GM23338 (cell line): ENCODE results near the gene CLDN20. TPM values are rescaled to one million over a fixed set of nuclear protein-coding genes. Genes with fewer than 3 reads are reported as not detected.

Experiments used
- ATAC-seq: fragments of 200-7000 bp; cut with Tn5 transposase; 3 replicates; pipeline ENCODE4 v1.9.1; 2020
- DNase-seq: peaks from one replicate; pipeline ENCODE4 v3.0.0-alpha.2; 2015; ENCODE audit warnings: low spot score
- H2AFZ ChIP-seq: fragments of 200-600 bp; sonication (generic); 2 replicates; pipeline ENCODE4 v1.8.0; 2016; ENCODE audit warnings: antibody characterized with exemption, mild to moderate bottlenecking, moderate library complexity
- H3F3A ChIP-seq: fragments of 200-600 bp; sonication (generic); replicated peaks from 2 replicates; pipeline ENCODE4 v1.8.0; 2017; ENCODE audit warnings: antibody characterized with exemption, mixed run types, low read depth
- H3K27ac ChIP-seq: fragments of 200-600 bp; sonication (generic); 2 replicates; pipeline ENCODE4 v1.6.1; 2016; ENCODE audit warnings: low read depth
- H3K27me3 ChIP-seq: fragments of 200-600 bp; sonication (generic); 2 replicates; pipeline ENCODE4 v1.8.0; 2016; ENCODE audit warnings: mild to moderate bottlenecking, mixed run types, moderate library complexity; ENCODE audit not compliant: insufficient read depth
- H3K36me3 ChIP-seq: fragments of 200-600 bp; sonication (generic); 2 replicates; pipeline ENCODE4 v1.8.0; 2016; ENCODE audit warnings: mild to moderate bottlenecking; ENCODE audit not compliant: insufficient read depth
- H3K4me1 ChIP-seq: fragments of 200-600 bp; sonication (generic); 2 replicates; pipeline ENCODE4 v1.8.0; 2016; ENCODE audit warnings: mild to moderate bottlenecking, moderate library complexity; ENCODE audit not compliant: insufficient read depth
- H3K4me2 ChIP-seq: fragments of 200-600 bp; sonication (generic); 2 replicates; pipeline ENCODE4 v1.7.1; 2017; ENCODE audit warnings: mixed run types
- H3K4me3 ChIP-seq: fragments of 200-600 bp; sonication (generic); 2 replicates; pipeline ENCODE4 v1.6.1; 2016; ENCODE audit warnings: mixed run types
- H3K79me2 ChIP-seq: fragments of 200-600 bp; sonication (generic); replicated peaks from 2 replicates; pipeline ENCODE4 v1.8.0; 2017; ENCODE audit warnings: mild to moderate bottlenecking; ENCODE audit not compliant: insufficient read depth
- H3K9me2 ChIP-seq: fragments of 200-600 bp; sonication (generic); 2 replicates; pipeline ENCODE4 v1.8.0; 2017; ENCODE audit not compliant: insufficient read depth
- H4K20me1 ChIP-seq: fragments of 200-600 bp; sonication (generic); replicated peaks from 2 replicates; pipeline ENCODE4 v1.8.0; 2017; ENCODE audit warnings: mild to moderate bottlenecking; ENCODE audit not compliant: insufficient read depth
- H3K27ac Mint-ChIP-seq: 2 replicates; pipeline ENCODE4 v1.8.0; 2020; ENCODE audit warnings: inconsistent platforms, mild to moderate bottlenecking, moderate library complexity, mixed read lengths
- H3K27me3 Mint-ChIP-seq: 3 replicates; pipeline ENCODE4 v1.8.0; 2022; ENCODE audit warnings: low read depth, mild to moderate bottlenecking, moderate library complexity, mixed read lengths, inconsistent platforms; ENCODE audit not compliant: insufficient read depth, poor library complexity
- H3K36me3 Mint-ChIP-seq: 3 replicates; pipeline ENCODE4 v1.8.0; 2021; ENCODE audit warnings: low read depth, mild to moderate bottlenecking, inconsistent platforms, moderate library complexity, mixed read lengths
- H3K4me1 Mint-ChIP-seq: 3 replicates; pipeline ENCODE4 v1.8.0; 2020; ENCODE audit warnings: mild to moderate bottlenecking, inconsistent platforms, mixed read lengths
- H3K4me3 Mint-ChIP-seq: 3 replicates; pipeline ENCODE4 v1.8.0; 2021; ENCODE audit warnings: moderate library complexity, mild to moderate bottlenecking, inconsistent platforms, mixed read lengths
- H3K9me3 Mint-ChIP-seq: 3 replicates; pipeline ENCODE4 v1.8.0; 2020; ENCODE audit warnings: moderate library complexity, mild to moderate bottlenecking, inconsistent platforms, mixed read lengths
- CREB1 ChIP-seq: fragments of 250-450 bp; sonication (Bioruptor Pico); IDR thresholded peaks from 2 replicates; pipeline ENCODE4 v1.5.0; 2020; ENCODE audit warnings: low read depth, mild to moderate bottlenecking, moderate library complexity
- EZH2 ChIP-seq: fragments of 200-600 bp; sonication (generic); IDR thresholded peaks from one replicate; pipeline ENCODE4 v1.8.0; 2017; ENCODE audit warnings: antibody characterized with exemption, mild to moderate bottlenecking, low read depth; ENCODE audit not compliant: unreplicated experiment
- POLR2AphosphoS5 ChIP-seq: IDR thresholded peaks from 2 replicates; pipeline ENCODE4 v1.6.1; 2016; ENCODE audit warnings: antibody characterized with exemption, low read depth
- STAT1 ChIP-seq: IDR thresholded peaks from one replicate; pipeline ENCODE4 v1.6.1; 2016; ENCODE audit warnings: antibody characterized with exemption; ENCODE audit not compliant: unreplicated experiment
- ZNF331 ChIP-seq: fragments of 250-450 bp; sonication (Bioruptor Pico); IDR thresholded peaks from 2 replicates; pipeline ENCODE4 v1.5.0; 2020; ENCODE audit warnings: low read depth, mild to moderate bottlenecking, moderate library complexity
- ZNF462 ChIP-seq: fragments of 250-450 bp; sonication (Bioruptor Pico); IDR thresholded peaks from 2 replicates; pipeline ENCODE4 v1.5.0; 2020; ENCODE audit warnings: mild to moderate bottlenecking, moderate library complexity
- polyA plus RNA-seq: library from polyadenylated mRNA; unstranded; fragments of >200 nt; fragmentation: Nextera tagmentation; extraction: Ambion mirVana; gene quantifications from 2 replicates; pipeline ENCODE4 v1.2.1, GENCODE V29; 2016
- total RNA-seq: library from RNA; depleted of rRNA; stranded (reverse); fragments of >200 nt; shearing (Covaris generic); gene quantifications from 2 replicates; pipeline ENCODE4 v1.2.3, GENCODE V29; 2014
- TF ChIP-seq, protein P1 (sequence below), 2 experiments: fragments of 200-600 bp in 1 of 2; sonication (generic) in 1 of 2; conservative IDR thresholded peaks; 2 replicates each; pipeline versions ENCODE4 v1.5.1 to v1.6.1; 2016 to 2017; ENCODE audit warnings: antibody characterized with exemption in 2 of 2, low read depth in 2 of 2, mild to moderate bottlenecking in 2 of 2, moderate library complexity in 1 of 2

CLDN20 gene
- total and polyA plus RNA-seq, 2 experiments from 2014 or later: 0.23 TPM; not detected in 1

GRCh38 chr6:155269765-155270164 lies 6.0 kb downstream of the CLDN20 start (continued):
- TF ChIP-seq ZNF462 (CRISPR knock-in tag) (no peak), ZNF331 (CRISPR knock-in tag) (no peak), EZH2 (no peak), STAT1 (no peak)

GRCh38 chr6:155270561-155271091 lies 6.8 kb downstream of the CLDN20 start:
- Mint-ChIP-seq H3K36me3 (peaks cover 36% of the 10 kb centered on the region), H3K9me3 (peaks cover 2% of the 10 kb centered on the region; the same call in 1 of the 3 replicates), H3K27ac (no peak overlapping the region), H3K4me3 (no peak overlapping the region), H3K27me3 (no peaks in the 10 kb centered on the region), H3K4me1 (peaks cover 26% of the 10 kb centered on the region)
- Histone ChIP-seq H3K9me2 (no peaks in the 10 kb centered on the region), H3K27me3 (no peaks in the 10 kb centered on the region), H3K4me3 (no peak overlapping the region), H4K20me1 (no peaks in the 10 kb centered on the region), H3F3A (no peaks in the 10 kb centered on the region), H3K36me3 (no peaks in the 10 kb centered on the region), H3K4me1 (peaks cover 22% of the 10 kb centered on the region), H3K79me2 (0 out of 2 replicates have a peak, but pooled peaks cover 5% of the 10 kb centered on the region), H3K4me2 (no peak overlapping the region), H2AFZ (no peak overlapping the region), H3K27ac (no peak overlapping the region)
- DNase-seq: no peak
- ATAC-seq: no peak
- TF ChIP-seq EZH2: no peak
- TF ChIP-seq STAT1: no peak
- TF ChIP-seq ZNF462 (CRISPR knock-in tag): no peak
- TF ChIP-seq, protein P1, sequence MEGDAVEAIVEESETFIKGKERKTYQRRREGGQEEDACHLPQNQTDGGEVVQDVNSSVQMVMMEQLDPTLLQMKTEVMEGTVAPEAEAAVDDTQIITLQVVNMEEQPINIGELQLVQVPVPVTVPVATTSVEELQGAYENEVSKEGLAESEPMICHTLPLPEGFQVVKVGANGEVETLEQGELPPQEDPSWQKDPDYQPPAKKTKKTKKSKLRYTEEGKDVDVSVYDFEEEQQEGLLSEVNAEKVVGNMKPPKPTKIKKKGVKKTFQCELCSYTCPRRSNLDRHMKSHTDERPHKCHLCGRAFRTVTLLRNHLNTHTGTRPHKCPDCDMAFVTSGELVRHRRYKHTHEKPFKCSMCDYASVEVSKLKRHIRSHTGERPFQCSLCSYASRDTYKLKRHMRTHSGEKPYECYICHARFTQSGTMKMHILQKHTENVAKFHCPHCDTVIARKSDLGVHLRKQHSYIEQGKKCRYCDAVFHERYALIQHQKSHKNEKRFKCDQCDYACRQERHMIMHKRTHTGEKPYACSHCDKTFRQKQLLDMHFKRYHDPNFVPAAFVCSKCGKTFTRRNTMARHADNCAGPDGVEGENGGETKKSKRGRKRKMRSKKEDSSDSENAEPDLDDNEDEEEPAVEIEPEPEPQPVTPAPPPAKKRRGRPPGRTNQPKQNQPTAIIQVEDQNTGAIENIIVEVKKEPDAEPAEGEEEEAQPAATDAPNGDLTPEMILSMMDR (conservative IDR thresholded peaks at IDR 0.05; ENCODE audit: low read depth in 2 of 2): no peak
- no peak for TF ChIP-seq CREB1 (CRISPR knock-in tag)
- TF ChIP-seq ZNF331 (CRISPR knock-in tag): no peak
- no peak for TF ChIP-seq POLR2AphosphoS5
